Measurements from ENCODE around the gene CASR.

The CASR gene

DNA sequence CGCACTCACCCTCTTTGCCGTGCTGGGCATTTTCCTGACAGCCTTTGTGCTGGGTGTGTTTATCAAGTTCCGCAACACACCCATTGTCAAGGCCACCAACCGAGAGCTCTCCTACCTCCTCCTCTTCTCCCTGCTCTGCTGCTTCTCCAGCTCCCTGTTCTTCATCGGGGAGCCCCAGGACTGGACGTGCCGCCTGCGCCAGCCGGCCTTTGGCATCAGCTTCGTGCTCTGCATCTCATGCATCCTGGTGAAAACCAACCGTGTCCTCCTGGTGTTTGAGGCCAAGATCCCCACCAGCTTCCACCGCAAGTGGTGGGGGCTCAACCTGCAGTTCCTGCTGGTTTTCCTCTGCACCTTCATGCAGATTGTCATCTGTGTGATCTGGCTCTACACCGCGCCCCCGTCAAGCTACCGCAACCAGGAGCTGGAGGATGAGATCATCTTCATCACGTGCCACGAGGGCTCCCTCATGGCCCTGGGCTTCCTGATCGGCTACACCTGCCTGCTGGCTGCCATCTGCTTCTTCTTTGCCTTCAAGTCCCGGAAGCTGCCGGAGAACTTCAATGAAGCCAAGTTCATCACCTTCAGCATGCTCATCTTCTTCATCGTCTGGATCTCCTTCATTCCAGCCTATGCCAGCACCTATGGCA lies 100.5 kb downstream of the CASR start:
- H3K27me3 ChIP-seq (replicated peaks; ENCODE audit: control insufficient read depth, insufficient read depth, low read length) = no peaks in the 10 kb centered on the region
- no peaks in the 10 kb centered on the region for H3K36me3 ChIP-seq (ENCODE audit: control insufficient read depth, insufficient read depth, low read length)
- no peak overlapping the region for H3K4me3 ChIP-seq (replicated peaks; ENCODE audit: low read depth, low read length)
- DNase-seq (ENCODE audit: extremely low read depth, insufficient read length) = no peak
- TF ChIP-seq, protein P1, sequence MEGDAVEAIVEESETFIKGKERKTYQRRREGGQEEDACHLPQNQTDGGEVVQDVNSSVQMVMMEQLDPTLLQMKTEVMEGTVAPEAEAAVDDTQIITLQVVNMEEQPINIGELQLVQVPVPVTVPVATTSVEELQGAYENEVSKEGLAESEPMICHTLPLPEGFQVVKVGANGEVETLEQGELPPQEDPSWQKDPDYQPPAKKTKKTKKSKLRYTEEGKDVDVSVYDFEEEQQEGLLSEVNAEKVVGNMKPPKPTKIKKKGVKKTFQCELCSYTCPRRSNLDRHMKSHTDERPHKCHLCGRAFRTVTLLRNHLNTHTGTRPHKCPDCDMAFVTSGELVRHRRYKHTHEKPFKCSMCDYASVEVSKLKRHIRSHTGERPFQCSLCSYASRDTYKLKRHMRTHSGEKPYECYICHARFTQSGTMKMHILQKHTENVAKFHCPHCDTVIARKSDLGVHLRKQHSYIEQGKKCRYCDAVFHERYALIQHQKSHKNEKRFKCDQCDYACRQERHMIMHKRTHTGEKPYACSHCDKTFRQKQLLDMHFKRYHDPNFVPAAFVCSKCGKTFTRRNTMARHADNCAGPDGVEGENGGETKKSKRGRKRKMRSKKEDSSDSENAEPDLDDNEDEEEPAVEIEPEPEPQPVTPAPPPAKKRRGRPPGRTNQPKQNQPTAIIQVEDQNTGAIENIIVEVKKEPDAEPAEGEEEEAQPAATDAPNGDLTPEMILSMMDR (IDR thresholded peaks at IDR 0.05; ENCODE audit: insufficient read depth, low read length, poor library complexity, severe bottlenecking) = no peak

DNA sequence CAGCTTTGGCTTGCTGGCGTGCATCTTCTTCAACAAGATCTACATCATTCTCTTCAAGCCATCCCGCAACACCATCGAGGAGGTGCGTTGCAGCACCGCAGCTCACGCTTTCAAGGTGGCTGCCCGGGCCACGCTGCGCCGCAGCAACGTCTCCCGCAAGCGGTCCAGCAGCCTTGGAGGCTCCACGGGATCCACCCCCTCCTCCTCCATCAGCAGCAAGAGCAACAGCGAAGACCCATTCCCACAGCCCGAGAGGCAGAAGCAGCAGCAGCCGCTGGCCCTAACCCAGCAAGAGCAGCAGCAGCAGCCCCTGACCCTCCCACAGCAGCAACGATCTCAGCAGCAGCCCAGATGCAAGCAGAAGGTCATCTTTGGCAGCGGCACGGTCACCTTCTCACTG lies 101.0 kb downstream of the CASR start:
- TF ChIP-seq, protein P1 (IDR thresholded peaks at IDR 0.05; ENCODE audit: insufficient read depth, low read length, poor library complexity, severe bottlenecking) = no peak
- no peak for DNase-seq (ENCODE audit: extremely low read depth, insufficient read length)
- H3K36me3 ChIP-seq (ENCODE audit: control insufficient read depth, insufficient read depth, low read length) = no peaks in the 10 kb centered on the region
- H3K4me3 ChIP-seq (replicated peaks; ENCODE audit: low read depth, low read length) = no peak overlapping the region
- H3K27me3 ChIP-seq (replicated peaks; ENCODE audit: control insufficient read depth, insufficient read depth, low read length) = no peaks in the 10 kb centered on the region

DNA sequence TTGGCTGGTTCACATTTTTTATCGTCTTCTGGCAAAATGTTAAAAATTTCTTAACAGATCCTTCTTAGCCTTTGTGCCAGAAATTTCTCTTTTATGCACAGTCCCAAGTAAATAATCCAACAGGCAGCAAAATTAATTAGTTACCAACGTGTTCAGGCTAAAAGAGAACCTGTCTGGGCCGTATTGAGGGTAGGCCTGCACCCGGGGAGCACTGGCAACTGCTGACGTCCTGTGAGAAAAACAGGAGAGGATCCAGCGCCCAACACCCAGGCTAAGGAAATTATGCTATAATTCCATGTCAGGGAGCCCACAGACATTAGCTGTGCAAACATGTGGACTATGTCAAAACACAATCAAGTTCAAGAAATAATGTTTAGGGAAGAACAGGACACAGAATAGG lies 110.9 kb downstream of the CASR start:
- H3K36me3 ChIP-seq (ENCODE audit: control insufficient read depth, insufficient read depth, low read length) = no peaks in the 10 kb centered on the region
- H3K27me3 ChIP-seq (replicated peaks; ENCODE audit: control insufficient read depth, insufficient read depth, low read length) = no peaks in the 10 kb centered on the region
- no peak for DNase-seq (ENCODE audit: extremely low read depth, insufficient read length)
- TF ChIP-seq, protein P1 (IDR thresholded peaks at IDR 0.05; ENCODE audit: insufficient read depth, low read length, poor library complexity, severe bottlenecking) = no peak
- H3K4me3 ChIP-seq (replicated peaks; ENCODE audit: low read depth, low read length) = no peak overlapping the region

DNA sequence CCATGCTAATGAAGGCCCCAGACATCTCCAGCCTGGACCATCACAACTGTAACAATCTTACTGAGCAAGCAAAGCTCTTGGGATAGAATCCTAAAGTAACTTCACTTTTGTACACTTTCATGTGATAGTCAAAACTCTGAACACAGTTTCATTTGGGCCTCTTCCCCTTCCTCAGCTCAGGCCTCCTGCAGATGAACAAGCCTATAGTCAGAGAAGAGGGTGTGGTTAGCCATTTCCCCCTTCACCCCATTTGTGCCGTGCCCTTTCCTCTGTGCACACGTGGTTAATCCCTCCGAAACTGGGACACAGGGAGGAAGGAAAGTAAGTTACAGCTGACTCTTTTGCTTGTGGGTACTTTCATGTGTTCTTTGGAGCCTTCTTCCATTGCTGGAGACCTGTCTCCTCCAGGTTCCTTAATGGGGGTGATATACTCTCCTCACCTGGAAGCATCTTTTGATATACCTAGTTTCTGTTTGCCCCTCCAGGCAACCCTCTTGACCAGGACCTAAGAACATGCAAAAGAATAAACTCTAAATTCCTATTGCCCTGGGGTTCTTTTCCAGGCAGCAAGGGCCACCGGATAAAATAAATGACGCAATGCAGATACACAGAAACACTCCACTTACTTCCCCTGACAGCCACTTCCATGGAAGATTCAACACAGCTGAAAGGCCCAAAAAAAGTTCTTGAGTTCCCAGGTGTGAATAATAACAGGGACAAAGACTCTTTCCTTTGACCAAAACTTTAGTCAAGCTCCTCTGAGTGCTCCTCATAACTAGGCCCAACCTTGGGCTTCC lies 112.0 kb downstream of the CASR start:
- H3K27me3 ChIP-seq (replicated peaks; ENCODE audit: control insufficient read depth, insufficient read depth, low read length) = no peaks in the 10 kb centered on the region
- TF ChIP-seq, protein P1 (IDR thresholded peaks at IDR 0.05; ENCODE audit: insufficient read depth, low read length, poor library complexity, severe bottlenecking) = no peak
- DNase-seq (ENCODE audit: extremely low read depth, insufficient read length) = no peak
- no peaks in the 10 kb centered on the region for H3K36me3 ChIP-seq (ENCODE audit: control insufficient read depth, insufficient read depth, low read length)
- no peak overlapping the region for H3K4me3 ChIP-seq (replicated peaks; ENCODE audit: low read depth, low read length)

DNA sequence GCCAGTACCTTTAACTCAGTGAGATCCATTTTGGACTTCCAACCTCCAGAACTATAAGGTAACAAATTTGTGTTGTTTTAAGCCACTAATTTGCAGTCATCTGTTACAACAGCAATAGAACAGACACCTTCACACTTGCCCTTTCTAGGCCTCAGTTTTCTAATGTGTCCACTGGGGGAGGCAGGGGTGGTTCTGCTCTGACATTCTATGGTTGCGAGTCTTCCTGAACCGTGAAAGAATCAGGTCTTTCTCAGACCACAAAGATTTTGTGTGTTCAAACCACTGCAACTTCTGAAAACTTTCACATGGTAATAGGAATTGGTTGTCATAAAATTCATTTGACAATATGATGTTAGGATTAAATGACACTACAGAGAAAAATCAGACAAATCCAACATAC lies 114.8 kb downstream of the CASR start:
- H3K36me3 ChIP-seq (ENCODE audit: control insufficient read depth, insufficient read depth, low read length) = no peaks in the 10 kb centered on the region
- TF ChIP-seq, protein P1 (IDR thresholded peaks at IDR 0.05; ENCODE audit: insufficient read depth, low read length, poor library complexity, severe bottlenecking) = peak; percentile 46

More for the DNA sequence above, 114.8 kb downstream of the CASR start:
- Histone ChIP-seq H3K27me3 (replicated peaks; ENCODE audit: control insufficient read depth, insufficient read depth, low read length) (no peaks in the 10 kb centered on the region), H3K4me3 (replicated peaks; ENCODE audit: low read depth, low read length) (no peak overlapping the region)
- DNase-seq (ENCODE audit: extremely low read depth, insufficient read length) = peak; percentile 65

Data from GM06990 (cell line).